SK-N-MC (cell line): ENCODE measurements around the gene EXOC3L2.

Experiments
- EZH2 ChIP-seq: fragments of 200-600 bp; sonication (generic); IDR thresholded peaks from one replicate; pipeline ENCODE4 v1.6.1; 2017; ENCODE audit warnings: antibody characterized with exemption
- FOXP2 ChIP-seq: optimal IDR thresholded peaks from 2 replicates; pipeline ENCODE3; 2011; ENCODE audit warnings: mild to moderate bottlenecking, moderate library complexity; ENCODE audit not compliant: insufficient read depth; ENCODE audit errors: extremely low read length, control extremely low read depth
- POLR2AphosphoS5 ChIP-seq: IDR thresholded peaks from 2 replicates; pipeline ENCODE4 v1.6.1; 2012; ENCODE audit warnings: mild to moderate bottlenecking, low read depth, low read length, borderline replicate concordance

DNA sequence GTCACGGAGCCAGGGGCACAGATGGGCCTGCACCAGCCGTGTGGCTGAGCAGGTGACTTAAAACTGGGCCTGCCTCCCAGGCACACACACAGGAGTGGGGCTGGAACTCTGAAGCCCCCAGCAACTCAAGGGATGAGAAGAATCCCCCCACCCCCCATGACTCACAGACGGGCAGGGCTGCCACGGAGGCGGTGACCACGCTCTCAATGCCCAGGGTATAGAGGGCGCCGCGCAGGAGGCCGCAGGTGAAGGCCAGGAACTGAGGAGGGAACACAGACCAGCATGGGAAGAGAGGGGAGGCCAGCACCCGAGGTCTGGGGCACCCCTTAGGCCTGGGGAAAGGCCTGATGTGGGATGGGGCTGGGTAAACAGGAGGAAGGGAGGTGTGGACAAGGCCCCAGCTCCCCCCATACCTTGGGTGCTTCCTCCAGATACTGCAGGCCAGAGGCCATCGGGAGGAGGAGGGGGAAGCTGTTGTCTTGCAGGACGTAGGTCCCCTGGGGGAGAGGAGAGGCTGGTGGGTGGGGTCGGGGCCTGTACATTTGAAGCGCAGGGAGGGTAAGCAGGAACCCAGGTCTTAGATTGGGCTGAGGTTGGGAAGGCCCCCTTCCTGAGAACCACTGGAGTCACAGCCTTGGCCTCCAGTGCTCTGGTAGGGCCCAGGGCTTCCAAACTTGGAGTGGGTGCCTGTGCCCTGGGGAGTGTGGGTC, 81.3 kb downstream of the EXOC3L2 start:
- TF ChIP-seq EZH2, result no peak
- no peak for TF ChIP-seq POLR2AphosphoS5
- TF ChIP-seq FOXP2, result no peak
